IMR-90 (cell line): ENCODE data around the gene KTI12.

Experiments
- CEBPB ChIP-seq: IDR thresholded peaks from 2 replicates; pipeline ENCODE4 v1.6.1; 2012; ENCODE audit warnings: low read depth, low read length, improper control_type of control experiment
- CHD1 ChIP-seq: IDR thresholded peaks from 2 replicates; pipeline ENCODE4 v1.6.1; 2012; ENCODE audit warnings: low read depth, low read length, improper control_type of control experiment
- FOS ChIP-seq: fragments of 150-350 bp; IDR thresholded peaks from 2 replicates; pipeline ENCODE4 v1.6.1; 2016; ENCODE audit warnings: low read depth, low read length
- MAFK ChIP-seq: IDR thresholded peaks from 2 replicates; pipeline ENCODE4 v1.6.1; 2012; ENCODE audit warnings: low read depth, low read length, improper control_type of control experiment
- MAZ ChIP-seq: IDR thresholded peaks from 2 replicates; pipeline ENCODE4 v1.6.1; 2012; ENCODE audit warnings: low read depth, mild to moderate bottlenecking, low read length, improper control_type of control experiment, moderate library complexity, borderline replicate concordance
- MXI1 ChIP-seq: IDR thresholded peaks from 2 replicates; pipeline ENCODE4 v1.6.1; 2012; ENCODE audit warnings: low read depth, mild to moderate bottlenecking, low read length, moderate library complexity, borderline replicate concordance
- POLR2A ChIP-seq: IDR thresholded peaks from 2 replicates; pipeline ENCODE4 v1.6.1; 2012; ENCODE audit warnings: mild to moderate bottlenecking, low read depth, low read length
- RAD21 ChIP-seq: IDR thresholded peaks from 2 replicates; pipeline ENCODE4 v1.6.1; 2012; ENCODE audit warnings: low read length, improper control_type of control experiment
- RFX5 ChIP-seq: IDR thresholded peaks from 2 replicates; pipeline ENCODE4 v1.8.0; 2012; ENCODE audit warnings: low read depth, mild to moderate bottlenecking, low read length, moderate library complexity
- SMC3 ChIP-seq: fragments of 150-350 bp; IDR thresholded peaks from 2 replicates; pipeline ENCODE4 v1.6.1; 2016; ENCODE audit warnings: low read depth, mild to moderate bottlenecking, antibody characterized with exemption, low read length, moderate library complexity
- TF ChIP-seq, protein P1 (sequence below): conservative IDR thresholded peaks from 2 replicates; pipeline ENCODE4 v1.5.1; 2012; ENCODE audit warnings: mild to moderate bottlenecking, low read depth, low read length, improper control_type of control experiment

DNA sequence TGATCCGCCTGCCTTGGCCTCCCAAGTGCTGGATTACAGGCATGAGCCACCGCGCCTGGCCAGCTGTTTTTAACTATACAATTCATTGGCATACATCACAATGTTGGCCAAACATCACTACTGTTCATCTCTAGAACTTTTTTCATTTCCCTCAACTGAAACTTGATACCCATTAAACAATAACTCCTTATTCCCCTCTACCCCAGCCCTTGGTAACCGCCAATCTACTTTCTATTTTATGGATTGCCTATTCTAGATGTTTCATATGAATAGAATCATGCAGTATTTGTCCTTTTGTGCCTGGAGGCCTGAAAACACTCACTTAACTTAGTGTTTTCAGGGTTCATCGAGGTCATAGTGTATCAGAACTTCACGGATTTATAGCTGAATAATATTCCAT is 38.7 kb upstream of the KTI12 start:
- TF ChIP-seq, protein P1, sequence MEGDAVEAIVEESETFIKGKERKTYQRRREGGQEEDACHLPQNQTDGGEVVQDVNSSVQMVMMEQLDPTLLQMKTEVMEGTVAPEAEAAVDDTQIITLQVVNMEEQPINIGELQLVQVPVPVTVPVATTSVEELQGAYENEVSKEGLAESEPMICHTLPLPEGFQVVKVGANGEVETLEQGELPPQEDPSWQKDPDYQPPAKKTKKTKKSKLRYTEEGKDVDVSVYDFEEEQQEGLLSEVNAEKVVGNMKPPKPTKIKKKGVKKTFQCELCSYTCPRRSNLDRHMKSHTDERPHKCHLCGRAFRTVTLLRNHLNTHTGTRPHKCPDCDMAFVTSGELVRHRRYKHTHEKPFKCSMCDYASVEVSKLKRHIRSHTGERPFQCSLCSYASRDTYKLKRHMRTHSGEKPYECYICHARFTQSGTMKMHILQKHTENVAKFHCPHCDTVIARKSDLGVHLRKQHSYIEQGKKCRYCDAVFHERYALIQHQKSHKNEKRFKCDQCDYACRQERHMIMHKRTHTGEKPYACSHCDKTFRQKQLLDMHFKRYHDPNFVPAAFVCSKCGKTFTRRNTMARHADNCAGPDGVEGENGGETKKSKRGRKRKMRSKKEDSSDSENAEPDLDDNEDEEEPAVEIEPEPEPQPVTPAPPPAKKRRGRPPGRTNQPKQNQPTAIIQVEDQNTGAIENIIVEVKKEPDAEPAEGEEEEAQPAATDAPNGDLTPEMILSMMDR = no peak
- no peak for TF ChIP-seq RFX5
- no peak for TF ChIP-seq RAD21
- TF ChIP-seq MXI1 = no peak
- no peak for TF ChIP-seq CHD1
- no peak for TF ChIP-seq CEBPB
- TF ChIP-seq POLR2A = no peak
- no peak for TF ChIP-seq FOS
- TF ChIP-seq SMC3 = no peak
- no peak for TF ChIP-seq MAZ
- no peak for TF ChIP-seq MAFK
